ENCODE data around the gene KLK2.

- TF ChIP-seq POLR2A (IDR thresholded peaks at IDR 0.05): no peak
- TF ChIP-seq CTCF (IDR thresholded peaks at IDR 0.05): no peak
Measured at GRCh38 chr19:50878851-50879250, 5.6 kb downstream of the KLK2 start.
